Aorta (tissue), 5 donors: ENCODE results near the gene TROAP. TPM values are rescaled to one million over a fixed set of nuclear protein-coding genes. Genes with fewer than 3 reads are reported as not detected.
"Not testable (repeated sequence)": the region's sequence is repeated elsewhere in the genome, so short reads cannot be mapped to it uniquely, and the experiment has no call there.

Experiments used
- ATAC-seq: fragments of 200-7000 bp; cut with Tn5 transposase; one replicate; pipeline ENCODE4 v1.9.1; 2022; ENCODE audit warnings: moderate library complexity; ENCODE audit not compliant: low FRiP score
- DNase-seq, 2 donors: peaks; one replicate each; pipeline ENCODE4 v3.0.0-alpha.2; 2020
- H3K27ac ChIP-seq, 2 donors: one replicate each; pipeline ENCODE4 v1.5.1; 2013; ENCODE audit warnings: low read length in 2 of 2, mild to moderate bottlenecking in 2 of 2, moderate library complexity in 2 of 2, control low read depth in 1 of 2, inconsistent platforms in 1 of 2, low read depth in 1 of 2
- H3K27me3 ChIP-seq, 2 donors: one replicate each; pipeline ENCODE4 v1.6.1; 2013; ENCODE audit warnings: control low read depth in 1 of 2, low read length in 1 of 2, mild to moderate bottlenecking in 1 of 2, moderate library complexity in 1 of 2; ENCODE audit not compliant: insufficient read depth in 2 of 2, control insufficient read depth in 1 of 2
- H3K36me3 ChIP-seq, 2 donors: one replicate each; pipeline ENCODE4 v1.6.1; 2013; ENCODE audit warnings: control low read depth in 1 of 2, low read length in 1 of 2, mild to moderate bottlenecking in 1 of 2; ENCODE audit not compliant: insufficient read depth in 2 of 2, control insufficient read depth in 1 of 2
- H3K4me1 ChIP-seq, 2 donors: one replicate each; pipeline ENCODE4 v1.6.1; 2013; ENCODE audit warnings: low read length in 2 of 2, control low read depth in 1 of 2, mild to moderate bottlenecking in 1 of 2, moderate library complexity in 1 of 2; ENCODE audit not compliant: insufficient read depth in 2 of 2, control insufficient read depth in 1 of 2
- H3K4me3 ChIP-seq, 2 donors: one replicate each; pipeline ENCODE4 v1.5.1; 2013; ENCODE audit warnings: low read length in 2 of 2, control low read depth in 1 of 2, mild to moderate bottlenecking in 1 of 2
- H3K9me3 ChIP-seq: one replicate; pipeline ENCODE4 v1.6.1; 2013; ENCODE audit warnings: mild to moderate bottlenecking, low read length; ENCODE audit not compliant: control insufficient read depth
- WGBS, 2 donors: extraction: QIAGEN DNeasy Blood & Tissue Kit; methylation state at CpG; one replicate each; pipeline ENCODE4 v1.1.7; 2013; 5-methylcytosine and 5-hydroxymethylcytosine counted together
- intact Hi-C, 2 donors: fragments of 100-400 bp; cut with DNase I; formaldehyde crosslinking; loops; one replicate each; pipeline versions ENCODE4 v1.14.2 to v1.15.0; 2022
- polyA plus RNA-seq, 2 donors: library from polyadenylated mRNA; stranded (reverse); fragments of 200-250 nt; gene quantifications; one replicate each; pipeline ENCODE4 v1.2.3, GENCODE V29; 2013
- total RNA-seq, 2 donors: library from RNA; stranded (reverse); fragmentation: NEBNext Ultra II Directional; extraction: Animal tissue kit (Norgen Biotek cat#: 25700); gene quantifications; one replicate each; pipeline ENCODE4 v1.2.1, GENCODE V29; 2021
- donor health status: healthy with polysubstance abuse.
- donor health status: Bipolar disorder and iron deficiency.
- donor health status: DM: no; HTN: no; CAD: no.
- donor health status: DM: no; HTN: no; CAD: no.
- donor health status: DM: yes; HTN: yes; CAD: no.

The TROAP gene
- total and polyA plus RNA-seq, 4 donors: 0.10 to 4.3 (median 1.4) TPM

- Histone ChIP-seq H3K4me3 (no peak overlapping the region), H3K36me3 (no peaks in the 10 kb centered on the region), H3K4me1 (no peaks in the 10 kb centered on the region), H3K27me3 (no peaks in the 10 kb centered on the region), H3K27ac (no peak overlapping the region), H3K9me3 (no peaks in the 10 kb centered on the region)
- ATAC-seq (no peak), DNase-seq (no peak)
- WGBS, 2 donors: 83 to 85% methylated on average over 2 of the region's 2 CpGs
- intact Hi-C loops: no loop called here
Observed at GRCh38 chr12:49377386-49377785, 54.3 kb downstream of the TROAP start.

- H3K9me3 ChIP-seq, intact Hi-C loops, H3K27me3 ChIP-seq, ATAC-seq, H3K36me3 ChIP-seq, H3K4me1 ChIP-seq, H3K27ac ChIP-seq, DNase-seq, H3K4me3 ChIP-seq: not testable (repeated sequence)
- WGBS, 2 donors: 95 to 98% methylated on average over 8 to 9 of the region's 9 CpGs
Observed at GRCh38 chr12:49380184-49380583, 57.1 kb downstream of the TROAP start.

Other genes with a start within 250 kb of the TROAP start
- 1 to 10 TPM; 1.3 to 3.6 TPM for gene DHH, start 228.5 kb upstream of the TROAP start, total RNA-seq
- gene DHH, start 228.5 kb upstream of the TROAP start, polyA plus RNA-seq: under 1 TPM in 1 of 2 donors, not detected in 1; 0.33 TPM
- 100 to 1,000 TPM in 1 of 2 donors, 10 to 100 TPM in 1; 69.2 to 104 TPM for gene LMBR1L, start 212.4 kb upstream of the TROAP start, total RNA-seq
- gene LMBR1L, start 212.4 kb upstream of the TROAP start, polyA plus RNA-seq: 100 to 1,000 TPM in 1 of 2 donors, 1 to 10 TPM in 1; 5.6 to 160 TPM
- gene TUBA1B, start 191.9 kb upstream of the TROAP start, total RNA-seq: 100 to 1,000 TPM; 403 to 813 TPM
- gene TUBA1B, start 191.9 kb upstream of the TROAP start, polyA plus RNA-seq: 100 to 1,000 TPM; 619 to 672 TPM
- 100 to 1,000 TPM; 148 to 253 TPM for gene TUBA1A, start 134.2 kb upstream of the TROAP start, total RNA-seq
- 100 to 1,000 TPM; 102 to 172 TPM for gene TUBA1A, start 134.2 kb upstream of the TROAP start, polyA plus RNA-seq
- 100 to 1,000 TPM in 1 of 2 donors, 10 to 100 TPM in 1; 89.2 to 181 TPM for gene TUBA1C, start 58.2 kb upstream of the TROAP start, total RNA-seq
- gene TUBA1C, start 58.2 kb upstream of the TROAP start, polyA plus RNA-seq: 100 to 1,000 TPM; 163 to 191 TPM
- 1 to 10 TPM in 1 of 2 donors, under 1 TPM in 1; 0.49 to 5.4 TPM for gene PRPH, start 28.1 kb upstream of the TROAP start, total RNA-seq
- gene PRPH, start 28.1 kb upstream of the TROAP start, polyA plus RNA-seq: 10 to 100 TPM in 1 of 2 donors, not detected in 1; 13.8 TPM
- not detected for gene C1QL4, start 13.9 kb downstream of the TROAP start, total RNA-seq
- not detected for gene C1QL4, start 13.9 kb downstream of the TROAP start, polyA plus RNA-seq
- gene DNAJC22, start 23.6 kb downstream of the TROAP start, total RNA-seq: under 1 TPM in 1 of 2 donors, not detected in 1; 0.24 TPM
- gene DNAJC22, start 23.6 kb downstream of the TROAP start, polyA plus RNA-seq: 1 to 10 TPM in 1 of 2 donors, under 1 TPM in 1; 0.50 to 1.2 TPM
- 10 to 100 TPM; 19.3 to 29.8 TPM for gene SPATS2, start 44.2 kb downstream of the TROAP start, total RNA-seq
- 10 to 100 TPM in 1 of 2 donors, 1 to 10 TPM in 1; 5.5 to 11.5 TPM for gene SPATS2, start 44.2 kb downstream of the TROAP start, polyA plus RNA-seq
- gene KCNH3, start 215.8 kb downstream of the TROAP start, total RNA-seq: 1 to 10 TPM in 1 of 2 donors, under 1 TPM in 1; 0.10 to 1.7 TPM
- gene KCNH3, start 215.8 kb downstream of the TROAP start, polyA plus RNA-seq: 1 to 10 TPM in 1 of 2 donors, under 1 TPM in 1; 0.31 to 1.5 TPM
- gene MCRS1, start 244.9 kb downstream of the TROAP start, total RNA-seq: 10 to 100 TPM; 34.7 to 44.0 TPM
- 10 to 100 TPM; 27.5 to 99.2 TPM for gene MCRS1, start 244.9 kb downstream of the TROAP start, polyA plus RNA-seq